GM19240 (cell line): Measurements from ENCODE around the gene PNKD.
"Not testable (repeated sequence)": the region's sequence is repeated elsewhere in the genome, so short reads cannot be mapped to it uniquely, and the experiment has no call there.

ENCODE experiments used
- DNase-seq: peaks from one replicate; pipeline ENCODE4 v3.0.0; 2011; ENCODE audit warnings: low spot score; ENCODE audit not compliant: insufficient read length

Gene PNKD

GRCh38 chr2:218291318-218292047 is 21.2 kb downstream of the PNKD start:
- no peak for DNase-seq

DNA sequence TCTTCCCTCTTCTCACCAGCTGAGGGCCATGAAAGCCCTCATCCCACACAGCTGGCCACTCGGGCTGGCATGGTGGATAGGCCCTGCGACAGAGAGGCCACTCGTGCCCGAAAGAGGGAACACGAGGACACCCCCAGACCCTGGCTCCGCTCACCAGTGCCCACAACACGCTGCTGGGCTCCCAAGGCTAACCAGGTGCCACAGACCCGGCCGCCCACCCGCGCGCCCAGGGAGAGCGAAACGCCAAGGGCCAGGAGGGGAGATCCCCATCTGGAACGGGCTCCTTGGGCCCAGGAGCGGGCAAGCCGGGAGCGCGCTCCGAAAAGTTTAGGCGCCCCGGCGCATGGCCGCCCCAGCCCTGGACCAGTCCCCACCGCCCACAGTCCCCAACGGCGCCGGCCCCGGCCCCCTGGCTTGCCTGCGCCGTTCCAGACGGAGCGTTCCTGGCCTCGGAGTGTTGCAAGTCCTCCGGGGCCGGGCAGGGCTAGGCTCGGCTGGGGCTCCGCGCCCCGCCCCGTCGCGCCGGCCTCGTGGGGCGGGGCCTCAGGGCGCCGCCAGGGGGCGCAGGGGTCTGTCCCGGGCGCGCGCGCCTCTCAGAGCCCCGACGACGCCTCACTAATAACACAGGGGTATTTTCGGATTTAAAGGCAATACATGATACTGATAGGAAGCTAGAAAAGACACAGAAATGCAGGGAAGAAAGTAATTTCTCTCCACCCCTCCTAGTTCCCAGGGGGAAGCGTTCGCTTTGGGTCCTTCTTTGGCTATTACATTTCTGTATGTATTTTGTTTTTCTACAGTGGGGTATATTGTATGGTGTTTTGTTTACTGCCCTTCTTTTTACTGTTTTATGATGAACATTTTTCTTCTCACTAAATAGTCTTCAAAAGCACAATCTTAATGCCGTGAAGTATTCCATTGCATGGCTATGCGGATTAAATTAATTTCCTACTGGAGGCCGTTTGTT is 22.0 kb downstream of the PNKD start, which contains the start of gene TMBIM1:
Gene TMBIM1 (minus strand): TSS at position 456 of the 967 bp plus-strand sequence. CDS start 10,362 bp downstream, outside the sequence.
- peak; percentile 86 for DNase-seq

- no peak for DNase-seq
These were observed 23.6 kb downstream of the PNKD start for GRCh38 chr2:218293715-218294429.

- no peak for DNase-seq
These were observed 24.2 kb downstream of the PNKD start for GRCh38 chr2:218294430-218295022.

- no peak for DNase-seq
These were observed 24.7 kb downstream of the PNKD start for GRCh38 chr2:218295029-218295428.

DNA sequence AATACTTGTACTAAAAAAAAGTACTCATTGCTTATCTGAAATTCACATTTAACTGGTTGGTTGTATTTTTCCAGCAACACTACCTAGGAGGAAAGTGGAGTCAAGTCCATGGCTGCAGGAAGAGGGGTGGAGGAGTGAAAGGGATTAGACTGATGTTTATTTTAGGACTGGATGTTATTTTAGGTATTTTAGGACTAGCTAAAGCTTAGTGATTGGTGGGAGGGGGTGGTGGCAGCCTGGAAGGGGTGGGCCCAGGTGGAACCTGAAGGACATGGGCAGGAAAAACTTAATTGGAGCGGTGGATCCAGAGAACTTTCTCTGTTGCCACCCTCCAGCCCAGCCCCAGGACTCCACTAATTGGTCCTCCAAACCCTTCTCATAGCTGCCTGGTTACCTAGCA is 25.9 kb downstream of the PNKD start:
- DNase-seq, result no peak

- no peak for DNase-seq
These were observed 26.5 kb downstream of the PNKD start for GRCh38 chr2:218296847-218297246.

DNA sequence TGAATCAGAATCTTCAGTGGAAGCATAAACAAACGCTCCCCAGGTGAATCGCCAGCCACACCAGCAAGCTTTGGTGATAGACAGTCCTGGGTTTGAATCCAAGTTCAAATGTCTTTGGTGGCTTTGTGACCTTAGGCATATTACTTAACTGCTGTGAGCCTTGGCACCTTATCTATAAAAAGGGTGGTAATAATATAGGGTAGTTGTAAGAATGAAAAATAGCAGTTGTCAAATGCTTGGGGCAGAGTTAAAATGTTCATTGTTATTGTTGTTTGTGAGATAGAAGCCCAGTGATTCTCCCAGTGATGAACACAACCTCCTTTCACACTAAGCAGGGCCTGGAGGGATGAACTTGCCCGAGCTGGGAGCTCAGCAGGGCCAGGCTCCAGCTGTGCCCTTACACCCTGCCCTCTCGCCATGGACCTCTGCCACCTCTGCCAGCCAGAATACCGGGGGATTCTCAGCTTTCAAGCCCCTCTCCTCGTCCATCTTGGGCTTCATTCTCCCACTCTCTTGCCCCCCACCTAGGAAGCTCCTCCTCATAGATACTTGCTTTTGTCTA is 28.1 kb downstream of the PNKD start:
- DNase-seq, result no peak

DNA sequence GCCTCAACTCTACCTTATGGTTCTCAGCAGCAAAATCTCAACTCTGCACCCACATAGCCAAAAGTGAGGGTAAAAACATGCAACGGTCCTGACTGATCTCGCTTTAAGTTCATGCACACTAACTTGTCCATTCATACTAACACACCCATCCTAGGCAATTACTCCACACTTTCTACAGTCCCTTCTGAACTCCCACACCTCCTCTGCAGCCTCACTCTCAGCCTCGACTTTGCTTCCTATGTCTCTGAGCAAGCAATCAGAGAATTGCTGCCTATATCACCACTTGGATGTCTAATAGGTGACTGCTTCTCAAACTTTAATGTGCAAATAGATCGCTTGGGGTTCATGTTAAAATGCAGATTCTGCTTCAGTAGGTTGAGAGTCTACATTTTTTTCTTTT is 29.8 kb downstream of the PNKD start:
- no peak for DNase-seq

GRCh38 chr2:218301176-218301819 is 31.0 kb downstream of the PNKD start:
- no peak for DNase-seq

DNA sequence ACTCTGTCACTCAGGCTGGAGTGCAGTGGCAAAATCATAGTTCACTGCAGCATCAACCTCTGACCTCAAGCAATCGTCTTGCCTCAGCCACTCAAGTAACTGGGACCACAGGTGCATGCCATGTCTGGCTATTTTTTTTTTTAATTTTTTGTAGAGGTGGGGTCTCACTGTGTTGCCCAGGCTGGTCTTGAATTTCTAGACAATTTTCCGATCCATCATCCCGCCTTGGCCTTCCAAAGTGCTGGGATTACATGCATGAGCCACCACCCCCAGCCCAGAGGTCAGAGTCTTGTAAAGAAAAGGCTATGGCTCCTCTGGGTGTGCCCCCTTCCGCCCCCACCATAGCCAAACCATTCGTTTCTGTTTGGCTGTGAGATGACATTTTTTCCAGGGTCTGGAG is 35.1 kb downstream of the PNKD start:
- DNase-seq, result no peak

GRCh38 chr2:218306184-218306920 is 36.0 kb downstream of the PNKD start:
- no peak for DNase-seq

- no peak for DNase-seq
These were observed 37.2 kb downstream of the PNKD start for GRCh38 chr2:218307415-218308090.

GRCh38 chr2:218310853-218311540 is 40.7 kb downstream of the PNKD start:
- DNase-seq, result no peak

- DNase-seq, result not testable (repeated sequence)
These were observed 41.4 kb downstream of the PNKD start for GRCh38 chr2:218311541-218312266.

DNA sequence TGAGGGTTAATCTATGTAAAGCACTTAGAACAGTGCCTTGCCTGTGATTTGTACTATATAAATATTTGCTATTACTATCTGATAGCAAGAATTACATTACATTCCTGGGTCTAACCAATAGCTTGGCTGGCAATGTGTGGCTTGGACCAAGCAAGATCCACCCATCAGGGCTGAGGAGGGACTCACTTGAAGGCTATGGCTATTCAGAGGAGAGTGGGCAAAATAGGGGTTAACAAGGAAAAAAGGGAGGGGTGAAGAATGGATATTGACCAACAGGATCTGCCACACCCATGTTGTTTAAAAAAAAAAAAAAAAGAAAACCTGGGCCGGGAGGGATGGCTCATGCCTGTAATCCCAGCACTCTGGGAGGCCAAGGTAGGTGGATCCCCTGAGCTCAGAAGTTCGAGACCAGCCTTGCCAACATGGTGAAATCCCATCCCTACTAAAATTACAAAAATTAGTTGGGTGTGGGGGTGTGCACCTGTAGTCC is 42.0 kb downstream of the PNKD start:
- no peak for DNase-seq

- no peak for DNase-seq
These were observed 43.0 kb downstream of the PNKD start for GRCh38 chr2:218313356-218313755.

- DNase-seq, result not testable (repeated sequence)
These were observed 44.4 kb downstream of the PNKD start for GRCh38 chr2:218314764-218315163.
